ENCODE data around the gene RUVBL2.
A peak's percentile ranks its signal among the peaks of the same experiment; 100 is the strongest.

The RUVBL2 gene

DNA sequence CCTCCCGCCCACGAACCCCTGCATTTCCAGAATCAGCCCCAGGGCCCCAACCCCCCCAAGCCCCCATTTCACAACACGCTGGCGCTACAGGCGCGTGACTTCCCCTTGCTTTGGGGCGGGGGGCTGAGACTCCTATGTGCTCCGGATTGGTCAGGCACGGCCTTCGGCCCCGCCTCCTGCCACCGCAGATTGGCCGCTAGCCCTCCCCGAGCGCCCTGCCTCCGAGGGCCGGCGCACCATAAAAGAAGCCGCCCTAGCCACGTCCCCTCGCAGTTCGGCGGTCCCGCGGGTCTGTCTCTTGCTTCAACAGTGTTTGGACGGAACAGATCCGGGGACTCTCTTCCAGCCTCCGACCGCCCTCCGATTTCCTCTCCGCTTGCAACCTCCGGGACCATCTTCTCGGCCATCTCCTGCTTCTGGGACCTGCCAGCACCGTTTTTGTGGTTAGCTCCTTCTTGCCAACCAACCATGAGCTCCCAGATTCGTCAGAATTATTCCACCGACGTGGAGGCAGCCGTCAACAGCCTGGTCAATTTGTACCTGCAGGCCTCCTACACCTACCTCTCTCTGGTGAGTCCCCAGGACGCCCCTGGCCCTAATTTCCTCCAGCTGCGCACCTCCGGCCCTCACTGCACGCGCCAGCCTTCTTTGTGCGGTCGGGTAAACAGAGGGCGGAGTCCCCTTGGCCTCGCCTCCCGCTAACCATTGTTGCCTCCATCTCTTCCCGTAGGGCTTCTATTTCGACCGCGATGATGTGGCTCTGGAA lies 28.5 kb upstream of the RUVBL2 start, which contains the start of gene FTL:
Gene FTL, plus strand, starts transcription at position 270 of the 766 bp plus-strand sequence. Its CDS starts 199 bp downstream, at position 469.
- peaks cover 42% of the 10 kb centered on the region for H3K4me1 ChIP-seq (ENCODE audit: insufficient read depth, low read length)
- H3K4me3 ChIP-seq (ENCODE audit: low read depth in 1 of 2, low read length in 2 of 2), result peak within 1 kb of the TSS; percentile 84 to 99
- H3K9ac ChIP-seq (ENCODE audit: low read length), result peak within 1 kb of the TSS; percentile 93
- peak within 1 kb of the TSS; percentile 92 for H3K27ac ChIP-seq (ENCODE audit: low read depth, low read length)
- H3K9me3 ChIP-seq (ENCODE audit: low read length), result no peaks in the 10 kb centered on the region
- peaks cover 28% of the 10 kb centered on the region for H3K36me3 ChIP-seq (ENCODE audit: insufficient read depth, low read length)
- H3K27me3 ChIP-seq (ENCODE audit: control insufficient read depth in 1 of 2, insufficient read depth in 2 of 2, low read length in 2 of 2), result no peaks in the 10 kb centered on the region

DNA sequence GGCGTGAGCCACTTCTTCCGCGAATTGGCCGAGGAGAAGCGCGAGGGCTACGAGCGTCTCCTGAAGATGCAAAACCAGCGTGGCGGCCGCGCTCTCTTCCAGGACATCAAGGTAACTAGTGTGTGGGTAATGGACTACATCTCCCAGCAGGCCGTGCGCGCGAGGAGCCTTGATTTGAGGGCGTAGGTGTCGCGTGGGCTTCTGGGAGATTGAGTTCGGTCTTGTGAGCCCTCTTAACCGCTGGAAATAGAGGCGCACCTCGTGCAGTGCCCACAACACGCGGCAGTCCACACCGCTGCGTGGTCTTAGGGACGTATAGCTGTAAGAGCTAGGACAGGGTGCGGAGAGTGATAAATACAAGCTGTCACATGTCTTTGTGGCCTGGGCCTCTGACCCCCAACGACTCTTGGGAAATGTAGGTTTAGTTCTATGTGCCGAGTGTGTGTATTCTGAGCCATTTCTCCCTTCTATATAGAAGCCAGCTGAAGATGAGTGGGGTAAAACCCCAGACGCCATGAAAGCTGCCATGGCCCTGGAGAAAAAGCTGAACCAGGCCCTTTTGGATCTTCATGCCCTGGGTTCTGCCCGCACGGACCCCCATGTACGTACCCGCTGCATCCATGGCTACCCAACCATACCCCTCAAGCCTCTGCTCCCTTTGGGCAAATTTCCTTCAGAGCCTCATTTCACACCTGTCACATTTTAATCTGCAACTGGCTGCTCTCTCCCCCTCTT lies 27.7 kb upstream of the RUVBL2 start:
- Histone ChIP-seq H3K9me3 (ENCODE audit: low read length) (no peaks in the 10 kb centered on the region), H3K4me1 (ENCODE audit: insufficient read depth, low read length) (peaks cover 42% of the 10 kb centered on the region), H3K27ac (ENCODE audit: low read depth, low read length) (peak overlapping the region; percentile 76), H3K27me3 (ENCODE audit: control insufficient read depth in 1 of 2, insufficient read depth in 2 of 2, low read length in 2 of 2) (no peaks in the 10 kb centered on the region), H3K9ac (ENCODE audit: low read length) (peak overlapping the region; percentile 93), H3K4me3 (ENCODE audit: low read depth in 1 of 2, low read length in 2 of 2) (peak overlapping the region; percentile 84 to 99), H3K36me3 (ENCODE audit: insufficient read depth, low read length) (peaks cover 32% of the 10 kb centered on the region)

DNA sequence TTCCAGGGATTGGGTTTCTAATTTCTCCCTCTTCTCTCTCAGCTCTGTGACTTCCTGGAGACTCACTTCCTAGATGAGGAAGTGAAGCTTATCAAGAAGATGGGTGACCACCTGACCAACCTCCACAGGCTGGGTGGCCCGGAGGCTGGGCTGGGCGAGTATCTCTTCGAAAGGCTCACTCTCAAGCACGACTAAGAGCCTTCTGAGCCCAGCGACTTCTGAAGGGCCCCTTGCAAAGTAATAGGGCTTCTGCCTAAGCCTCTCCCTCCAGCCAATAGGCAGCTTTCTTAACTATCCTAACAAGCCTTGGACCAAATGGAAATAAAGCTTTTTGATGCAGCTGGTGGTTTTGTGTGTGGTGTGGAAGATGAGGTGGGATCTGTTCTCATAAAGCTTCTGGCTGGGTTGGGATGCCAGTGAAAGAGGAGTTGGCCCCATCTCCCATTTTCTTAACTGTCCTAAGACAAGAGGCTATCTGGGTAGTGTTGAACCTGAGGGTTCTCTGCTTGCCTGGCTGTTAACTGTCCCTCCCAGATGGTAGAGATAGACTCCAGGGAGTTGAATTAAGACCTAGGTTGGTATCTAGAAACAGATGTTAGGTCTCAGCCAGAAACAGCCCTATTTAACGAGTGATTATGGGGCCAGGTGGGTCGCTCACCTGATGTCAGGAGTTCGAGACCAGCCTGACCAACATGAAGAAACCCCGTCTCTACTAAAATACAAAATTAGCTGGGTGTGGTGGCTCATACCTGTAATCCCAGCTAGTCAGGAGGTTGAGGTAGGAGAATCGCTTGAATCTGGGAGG lies 26.9 kb upstream of the RUVBL2 start:
- H3K4me1 ChIP-seq (ENCODE audit: insufficient read depth, low read length), result peaks cover 42% of the 10 kb centered on the region
- H3K4me3 ChIP-seq (ENCODE audit: low read depth in 1 of 2, low read length in 2 of 2), result peak overlapping the region; percentile 84 to 99
- H3K9me3 ChIP-seq (ENCODE audit: low read length), result no peaks in the 10 kb centered on the region
- peaks cover 32% of the 10 kb centered on the region for H3K36me3 ChIP-seq (ENCODE audit: insufficient read depth, low read length)
- H3K27me3 ChIP-seq (ENCODE audit: control insufficient read depth in 1 of 2, insufficient read depth in 2 of 2, low read length in 2 of 2), result no peaks in the 10 kb centered on the region
- peak overlapping the region; percentile 76 for H3K27ac ChIP-seq (ENCODE audit: low read depth, low read length)
- peak overlapping the region; percentile 93 for H3K9ac ChIP-seq (ENCODE audit: low read length)

DNA sequence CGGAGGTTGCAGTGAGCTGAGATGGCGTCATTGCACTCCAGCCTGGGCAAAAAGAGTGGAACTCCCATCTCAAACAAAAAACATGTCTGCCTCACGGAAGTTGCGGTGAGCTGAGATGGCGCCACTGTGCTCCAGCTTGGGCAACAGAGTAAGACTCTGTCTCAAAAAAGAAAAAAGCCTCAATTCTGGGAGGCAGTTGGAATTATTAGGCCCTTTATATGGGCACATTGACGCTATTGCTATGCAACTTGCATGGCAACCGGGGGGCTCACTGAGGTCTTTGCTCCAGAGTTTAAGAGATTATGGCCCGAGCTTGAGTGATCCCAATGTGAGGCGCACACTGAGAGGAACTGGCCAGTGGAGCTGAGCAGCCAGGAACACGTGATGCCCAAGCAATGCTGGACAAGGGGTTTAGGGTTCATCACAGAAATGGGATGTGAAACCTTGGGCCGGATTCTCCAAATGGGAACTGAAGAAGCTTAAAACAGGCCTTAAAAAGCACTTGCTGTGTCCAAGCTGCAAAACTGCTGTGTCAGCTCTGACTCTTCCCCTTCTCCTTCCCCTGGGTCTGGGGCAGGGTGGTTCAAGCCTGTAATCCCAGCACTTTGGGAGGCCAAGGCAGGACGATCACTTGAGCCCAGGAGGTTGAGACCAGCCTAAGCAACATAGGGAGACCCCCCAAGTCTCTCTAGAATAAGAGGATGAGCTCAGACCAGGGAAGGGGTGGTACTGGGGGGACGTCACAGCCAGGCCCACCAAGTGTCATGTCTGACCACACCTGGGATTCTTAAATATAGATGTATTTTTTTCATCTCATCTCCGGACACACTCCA lies 26.1 kb upstream of the RUVBL2 start:
- no peaks in the 10 kb centered on the region for H3K27me3 ChIP-seq (ENCODE audit: control insufficient read depth in 1 of 2, insufficient read depth in 2 of 2, low read length in 2 of 2)
- H3K4me3 ChIP-seq (ENCODE audit: low read depth in 1 of 2, low read length in 2 of 2), result peak overlapping the region in 1 of 2 donors; percentile 99
- H3K9ac ChIP-seq (ENCODE audit: low read length), result no peak overlapping the region
- H3K9me3 ChIP-seq (ENCODE audit: low read length), result no peaks in the 10 kb centered on the region
- H3K36me3 ChIP-seq (ENCODE audit: insufficient read depth, low read length), result peaks cover 32% of the 10 kb centered on the region
- peaks cover 42% of the 10 kb centered on the region for H3K4me1 ChIP-seq (ENCODE audit: insufficient read depth, low read length)
- no peak overlapping the region for H3K27ac ChIP-seq (ENCODE audit: low read depth, low read length)

DNA sequence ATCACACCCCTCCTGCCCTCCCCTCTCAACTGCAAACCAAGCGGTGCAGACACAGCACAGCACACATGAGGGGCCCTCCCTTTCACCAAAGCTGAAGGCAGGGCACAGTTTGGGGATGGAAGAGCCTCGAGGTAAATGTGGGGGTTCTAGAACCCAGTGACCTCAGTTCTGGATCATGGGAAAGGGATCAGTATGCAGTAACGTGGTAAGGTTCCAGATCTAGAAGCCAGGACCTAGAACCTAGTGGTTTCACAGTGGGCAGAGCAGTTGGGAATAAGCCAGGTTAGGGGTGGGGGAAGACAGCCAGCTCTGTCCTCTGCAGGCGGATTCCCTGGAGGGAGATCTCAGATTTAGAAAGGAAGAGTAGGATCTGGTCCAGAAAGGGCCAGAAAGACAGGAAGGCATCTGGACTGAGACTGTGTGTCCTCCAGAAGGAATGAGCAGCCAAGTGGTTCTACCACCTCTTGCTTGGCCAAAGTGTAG lies 25.5 kb upstream of the RUVBL2 start:
- Histone ChIP-seq H3K4me3 (ENCODE audit: low read depth in 1 of 2, low read length in 2 of 2) (no peak overlapping the region), H3K36me3 (ENCODE audit: insufficient read depth, low read length) (peaks cover 32% of the 10 kb centered on the region), H3K27me3 (ENCODE audit: control insufficient read depth in 1 of 2, insufficient read depth in 2 of 2, low read length in 2 of 2) (no peaks in the 10 kb centered on the region), H3K4me1 (ENCODE audit: insufficient read depth, low read length) (peaks cover 39% of the 10 kb centered on the region), H3K27ac (ENCODE audit: low read depth, low read length) (no peak overlapping the region), H3K9me3 (ENCODE audit: low read length) (no peaks in the 10 kb centered on the region), H3K9ac (ENCODE audit: low read length) (no peak overlapping the region)

DNA sequence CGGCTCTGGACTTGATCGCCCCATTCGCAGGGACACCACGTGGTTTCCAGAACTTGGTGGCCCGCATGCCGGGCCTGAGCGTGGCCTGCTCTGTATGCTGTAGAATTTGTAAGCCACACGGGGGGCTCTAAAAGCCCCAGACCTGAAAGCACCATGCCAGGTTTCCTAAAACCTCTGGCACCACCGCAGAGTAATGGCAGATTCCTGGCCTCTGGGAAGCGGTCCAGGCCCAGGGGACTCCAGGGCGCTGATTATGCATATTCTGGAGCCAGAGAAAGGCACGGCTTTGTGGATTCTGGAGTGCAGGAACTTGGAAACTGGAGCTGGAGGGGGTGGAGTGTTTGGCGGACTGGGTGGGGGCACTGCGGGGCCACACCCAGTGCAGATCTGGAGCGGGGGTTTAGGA lies 24.9 kb upstream of the RUVBL2 start:
- no peaks in the 10 kb centered on the region for H3K9me3 ChIP-seq (ENCODE audit: low read length)
- peaks cover 33% of the 10 kb centered on the region for H3K4me1 ChIP-seq (ENCODE audit: insufficient read depth, low read length)
- H3K9ac ChIP-seq (ENCODE audit: low read length), result no peak overlapping the region
- no peak overlapping the region for H3K27ac ChIP-seq (ENCODE audit: low read depth, low read length)
- no peak overlapping the region for H3K4me3 ChIP-seq (ENCODE audit: low read depth in 1 of 2, low read length in 2 of 2)
- H3K36me3 ChIP-seq (ENCODE audit: insufficient read depth, low read length), result peaks cover 36% of the 10 kb centered on the region
- no peaks in the 10 kb centered on the region for H3K27me3 ChIP-seq (ENCODE audit: control insufficient read depth in 1 of 2, insufficient read depth in 2 of 2, low read length in 2 of 2)

DNA sequence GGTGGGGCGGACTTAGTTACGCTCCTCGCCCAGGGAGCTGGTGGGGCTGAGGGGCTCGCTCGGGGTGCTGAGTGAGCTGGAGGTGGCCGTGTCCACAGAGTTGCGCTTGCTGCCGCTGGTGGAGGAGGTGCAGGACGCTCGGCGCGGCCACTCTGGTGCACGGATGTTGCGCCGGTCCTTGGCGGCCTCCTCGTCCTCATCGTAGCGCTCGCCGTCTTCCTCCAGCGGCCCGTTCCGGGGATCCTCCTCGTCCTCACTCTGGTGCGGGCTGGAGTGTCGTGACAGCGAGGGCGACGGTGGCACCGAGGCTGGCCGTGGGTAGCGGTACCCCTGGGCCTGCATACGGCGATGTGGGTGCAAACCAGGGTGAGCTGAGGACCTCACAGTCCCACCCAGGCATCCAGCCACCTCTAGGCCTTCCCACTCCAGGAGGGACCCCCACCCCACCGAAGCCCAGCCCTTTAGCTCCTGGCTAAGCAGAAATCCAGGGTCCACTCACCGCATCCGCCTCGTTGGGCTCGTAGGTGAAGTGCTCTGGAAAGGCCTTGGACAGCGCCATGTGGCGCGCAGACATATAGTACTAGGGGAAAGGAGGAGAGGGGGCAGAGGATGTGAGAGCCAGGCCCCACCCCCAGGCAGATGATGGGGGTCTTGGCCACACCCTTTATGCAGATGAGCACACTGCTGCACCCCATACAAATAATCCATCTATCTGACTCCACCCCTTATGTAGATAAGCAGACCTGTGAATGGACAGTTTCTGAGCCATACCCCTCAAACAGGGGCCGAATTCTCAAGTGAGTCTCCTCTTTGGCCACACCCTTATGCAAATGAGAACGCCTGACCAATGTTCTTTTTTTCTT lies 24.2 kb upstream of the RUVBL2 start:
- Histone ChIP-seq H3K36me3 (ENCODE audit: insufficient read depth, low read length) (peaks cover 43% of the 10 kb centered on the region), H3K9ac (ENCODE audit: low read length) (no peak overlapping the region), H3K4me3 (ENCODE audit: low read depth in 1 of 2, low read length in 2 of 2) (no peak overlapping the region), H3K4me1 (ENCODE audit: insufficient read depth, low read length) (peaks cover 26% of the 10 kb centered on the region), H3K27me3 (ENCODE audit: control insufficient read depth in 1 of 2, insufficient read depth in 2 of 2, low read length in 2 of 2) (no peaks in the 10 kb centered on the region), H3K9me3 (ENCODE audit: low read length) (no peaks in the 10 kb centered on the region), H3K27ac (ENCODE audit: low read depth, low read length) (no peak overlapping the region)

DNA sequence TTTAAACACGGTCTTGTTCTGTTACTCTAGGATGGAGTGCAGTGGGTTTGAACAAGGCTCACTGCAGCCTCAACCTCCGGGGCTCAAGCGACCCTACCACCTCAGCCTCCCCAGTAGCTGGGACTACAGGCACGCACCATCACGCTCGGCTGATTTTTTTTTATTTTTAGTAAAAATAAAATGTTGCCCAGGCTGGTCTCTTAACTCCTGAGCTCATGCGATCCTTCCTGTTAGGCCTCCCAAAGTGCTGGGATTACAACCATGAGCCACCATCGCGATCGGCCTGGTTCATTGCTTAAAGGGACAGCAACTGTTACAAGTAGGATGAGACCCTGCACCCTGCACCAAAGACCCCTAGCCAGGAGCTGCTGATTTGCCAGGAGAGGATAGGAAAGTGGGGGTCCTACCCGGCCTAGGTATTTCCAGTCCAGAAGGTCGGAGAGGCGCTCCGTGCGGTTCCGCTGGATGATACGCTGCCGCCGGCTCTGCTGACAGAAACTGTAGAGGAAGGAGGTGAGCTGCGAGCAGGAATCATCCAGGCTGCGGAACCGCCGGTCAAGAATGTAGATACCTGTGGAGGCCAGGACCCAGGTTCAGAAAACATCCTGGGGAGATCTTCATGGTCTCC lies 23.4 kb upstream of the RUVBL2 start:
- Histone ChIP-seq H3K9me3 (ENCODE audit: low read length) (no peaks in the 10 kb centered on the region), H3K9ac (ENCODE audit: low read length) (no peak overlapping the region), H3K36me3 (ENCODE audit: insufficient read depth, low read length) (peaks cover 43% of the 10 kb centered on the region), H3K27ac (ENCODE audit: low read depth, low read length) (no peak overlapping the region), H3K27me3 (ENCODE audit: control insufficient read depth in 1 of 2, insufficient read depth in 2 of 2, low read length in 2 of 2) (no peaks in the 10 kb centered on the region), H3K4me3 (ENCODE audit: low read depth in 1 of 2, low read length in 2 of 2) (no peak overlapping the region), H3K4me1 (ENCODE audit: insufficient read depth, low read length) (peaks cover 24% of the 10 kb centered on the region)

DNA sequence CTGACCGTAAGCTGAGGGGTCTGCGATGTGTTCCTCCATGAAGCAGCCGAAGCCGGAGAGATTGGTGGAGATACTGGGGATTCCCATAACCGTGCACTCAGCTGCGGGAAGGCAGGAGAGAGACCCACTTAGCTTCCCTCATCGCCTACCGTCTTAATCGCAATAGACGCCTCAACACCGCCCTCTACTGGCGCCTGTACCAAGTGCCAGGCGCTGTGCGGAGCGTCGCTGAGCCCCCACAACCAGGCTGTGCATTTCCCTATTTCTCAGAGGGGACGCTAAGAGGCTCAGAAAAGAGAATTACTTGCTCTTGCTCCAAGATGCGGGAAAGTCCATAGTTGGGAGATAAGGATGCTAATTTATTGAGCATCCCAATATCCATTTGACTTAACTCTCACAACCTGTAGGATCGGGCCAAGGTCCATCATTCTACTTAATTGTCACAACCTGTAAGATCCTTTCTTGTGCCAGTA lies 22.7 kb upstream of the RUVBL2 start:
- no peak overlapping the region for H3K9ac ChIP-seq (ENCODE audit: low read length)
- no peaks in the 10 kb centered on the region for H3K9me3 ChIP-seq (ENCODE audit: low read length)
- no peaks in the 10 kb centered on the region for H3K27me3 ChIP-seq (ENCODE audit: control insufficient read depth in 1 of 2, insufficient read depth in 2 of 2, low read length in 2 of 2)
- no peak overlapping the region for H3K4me3 ChIP-seq (ENCODE audit: low read depth in 1 of 2, low read length in 2 of 2)
- peaks cover 23% of the 10 kb centered on the region for H3K4me1 ChIP-seq (ENCODE audit: insufficient read depth, low read length)
- peaks cover 43% of the 10 kb centered on the region for H3K36me3 ChIP-seq (ENCODE audit: insufficient read depth, low read length)
- H3K27ac ChIP-seq (ENCODE audit: low read depth, low read length), result no peak overlapping the region
